A673 (cell line): ENCODE data around the gene TEX10.

ENCODE experiments used
- EZH2 ChIP-seq: fragments of 200-600 bp; sonication (generic); IDR thresholded peaks from 2 replicates; pipeline ENCODE4 v1.6.1; 2017; ENCODE audit warnings: borderline replicate concordance, low read depth, mild to moderate bottlenecking, mixed read lengths, antibody characterized with exemption, low read length; ENCODE audit not compliant: poor library complexity, severe bottlenecking
- TF ChIP-seq, protein P1 (sequence below): fragments of 300-800, 200-600 bp; sonication (generic); conservative IDR thresholded peaks from 2 replicates; pipeline ENCODE4 v1.5.1; 2017; ENCODE audit warnings: low read depth, mild to moderate bottlenecking, antibody characterized with exemption, low read length, moderate library complexity, mixed read lengths

GRCh38 chr9:100394816-100395215, 42.1 kb upstream of the TEX10 start:
- TF ChIP-seq, protein P1, sequence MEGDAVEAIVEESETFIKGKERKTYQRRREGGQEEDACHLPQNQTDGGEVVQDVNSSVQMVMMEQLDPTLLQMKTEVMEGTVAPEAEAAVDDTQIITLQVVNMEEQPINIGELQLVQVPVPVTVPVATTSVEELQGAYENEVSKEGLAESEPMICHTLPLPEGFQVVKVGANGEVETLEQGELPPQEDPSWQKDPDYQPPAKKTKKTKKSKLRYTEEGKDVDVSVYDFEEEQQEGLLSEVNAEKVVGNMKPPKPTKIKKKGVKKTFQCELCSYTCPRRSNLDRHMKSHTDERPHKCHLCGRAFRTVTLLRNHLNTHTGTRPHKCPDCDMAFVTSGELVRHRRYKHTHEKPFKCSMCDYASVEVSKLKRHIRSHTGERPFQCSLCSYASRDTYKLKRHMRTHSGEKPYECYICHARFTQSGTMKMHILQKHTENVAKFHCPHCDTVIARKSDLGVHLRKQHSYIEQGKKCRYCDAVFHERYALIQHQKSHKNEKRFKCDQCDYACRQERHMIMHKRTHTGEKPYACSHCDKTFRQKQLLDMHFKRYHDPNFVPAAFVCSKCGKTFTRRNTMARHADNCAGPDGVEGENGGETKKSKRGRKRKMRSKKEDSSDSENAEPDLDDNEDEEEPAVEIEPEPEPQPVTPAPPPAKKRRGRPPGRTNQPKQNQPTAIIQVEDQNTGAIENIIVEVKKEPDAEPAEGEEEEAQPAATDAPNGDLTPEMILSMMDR, result no peak
- TF ChIP-seq EZH2, result no peak
